Activated naive CD8-positive, alpha-beta T cell treated with anti-CD3 and anti-CD28 coated beads, Interleukin-2, amount 50 U/mL, for 16 hours (primary cell): ENCODE results near the gene MERTK.

Experiments used
- DNase-seq: peaks from one replicate; pipeline ENCODE4 v3.0.0-alpha.2; 2020; ENCODE audit warnings: low read depth, low spot score

Gene MERTK

DNA sequence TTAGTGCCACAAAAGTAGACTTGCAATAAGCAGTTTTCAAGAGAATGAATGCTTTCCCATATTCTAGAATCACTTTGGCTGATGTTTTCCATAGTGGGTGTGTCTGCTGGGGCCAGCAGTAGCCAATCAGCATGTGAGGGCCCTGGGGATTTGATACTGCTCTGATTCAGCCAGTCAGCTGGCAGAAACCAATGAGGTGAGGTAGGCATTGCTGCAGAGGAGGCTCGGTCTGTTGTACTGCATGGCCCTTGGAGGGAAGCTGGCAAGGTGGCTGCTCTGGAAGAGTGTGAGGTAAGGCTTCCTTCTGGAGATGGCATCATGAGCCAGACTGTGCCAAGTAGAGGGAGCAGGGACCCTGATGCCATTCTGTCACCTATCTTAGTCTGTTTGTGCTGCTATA lies 179.4 kb downstream of the MERTK start:
- no peak for DNase-seq
